Brain microvascular endothelial cell (primary cell): ENCODE measurements around the gene CCT7.

Source experiments
- DNase-seq: peaks from one replicate; pipeline ENCODE4 v3.0.0-alpha.2; 2020
- H3K27ac ChIP-seq: fragments of 250-450 bp; sonication (Bioruptor Pico); 2 replicates; pipeline ENCODE4 v1.5.1; 2020; ENCODE audit warnings: mild to moderate bottlenecking, moderate library complexity
- H3K27me3 ChIP-seq: fragments of 250-450 bp; sonication (Bioruptor Pico); replicated peaks from 2 replicates; pipeline ENCODE4 v1.5.1; 2020; ENCODE audit warnings: mild to moderate bottlenecking
- H3K36me3 ChIP-seq: fragments of 250-450 bp; sonication (Bioruptor Pico); replicated peaks from 2 replicates; pipeline ENCODE4 v1.5.1; 2020; ENCODE audit warnings: mild to moderate bottlenecking
- H3K4me3 ChIP-seq: 2 replicates; pipeline ENCODE4 v1.5.1; 2011; ENCODE audit warnings: low read depth, mild to moderate bottlenecking, control low read depth, low read length, moderate library complexity
- CTCF ChIP-seq: IDR thresholded peaks from 2 replicates; pipeline ENCODE4 v1.5.1; 2011; ENCODE audit warnings: low read depth, mild to moderate bottlenecking, moderate library complexity, low read length, control low read depth, inconsistent platforms; ENCODE audit errors: missing control alignments
- in situ Hi-C: cut with HindIII; loops from 2 replicates; pipeline ENCODE4 v1.10.0; 2017; ENCODE audit warnings: low sequenced_read_pairs, low pct_ligation_motif_present

CCT7 gene

GRCh38 chr2:73255007-73255644 lies 21.0 kb downstream of the CCT7 start:
- no peak for DNase-seq
- H3K36me3 ChIP-seq: peaks cover 30% of the 10 kb centered on the region
- no peaks in the 10 kb centered on the region for H3K27me3 ChIP-seq
- in situ Hi-C loops: no loop called here
- H3K4me3 ChIP-seq: no peak overlapping the region
- H3K27ac ChIP-seq: no peak overlapping the region
- no peak for TF ChIP-seq CTCF

GRCh38 chr2:73255907-73256617 lies 22.0 kb downstream of the CCT7 start:
- DNase-seq: no peak
- Histone ChIP-seq H3K36me3 (peaks cover 23% of the 10 kb centered on the region), H3K27ac (no peak overlapping the region), H3K4me3 (no peak overlapping the region), H3K27me3 (no peaks in the 10 kb centered on the region)
- no peak for TF ChIP-seq CTCF
- in situ Hi-C loops: no loop called here

- no peaks in the 10 kb centered on the region for H3K27me3 ChIP-seq
- DNase-seq: no peak
Observed at GRCh38 chr2:73256618-73256922, 22.5 kb downstream of the CCT7 start.

GRCh38 chr2:73257021-73257420 lies 22.9 kb downstream of the CCT7 start:
- in situ Hi-C loops: no loop called here
- H3K36me3 ChIP-seq: peaks cover 19% of the 10 kb centered on the region
- no peak for TF ChIP-seq CTCF
- H3K27me3 ChIP-seq: no peaks in the 10 kb centered on the region
- H3K27ac ChIP-seq: no peak overlapping the region
- no peak for DNase-seq
- no peak overlapping the region for H3K4me3 ChIP-seq

More at GRCh38 chr2:73256618-73256922, 22.5 kb downstream of the CCT7 start:
- Histone ChIP-seq H3K27ac (no peak overlapping the region), H3K4me3 (no peak overlapping the region), H3K36me3 (peaks cover 20% of the 10 kb centered on the region)
- in situ Hi-C loops: no loop called here
- no peak for TF ChIP-seq CTCF

GRCh38 chr2:73257425-73258125 lies 23.5 kb downstream of the CCT7 start:
- no peak overlapping the region for H3K27ac ChIP-seq
- no peak for TF ChIP-seq CTCF
- DNase-seq: no peak
- no peaks in the 10 kb centered on the region for H3K27me3 ChIP-seq
- H3K4me3 ChIP-seq: no peak overlapping the region
- peaks cover 16% of the 10 kb centered on the region for H3K36me3 ChIP-seq
- in situ Hi-C loops: no loop called here
